Thoracic aorta (tissue), 2 donors: Measurements from ENCODE around the gene CATSPER3. TPM values are rescaled to one million over a fixed set of nuclear protein-coding genes. Genes with fewer than 3 reads are reported as not detected.

Source experiments
- ATAC-seq: fragments of 150-250 bp; one replicate; pipeline ENCODE4 v1.8.0; 2017; ENCODE audit warnings: low read depth; ENCODE audit not compliant: insufficient number of reproducible peaks, low FRiP score
- DNase-seq: peaks from one replicate; pipeline ENCODE4 v3.0.0-alpha.2; 2020; ENCODE audit warnings: low spot score
- H3K27ac ChIP-seq, 2 donors: fragments of 200-600 bp; sonication (generic); 1 replicate in 1 of 2; 2 replicates in 1 of 2; pipeline ENCODE4 v1.5.1; 2016; ENCODE audit warnings: mild to moderate bottlenecking in 2 of 2, moderate library complexity in 2 of 2
- H3K27me3 ChIP-seq: fragments of 200-600 bp; sonication (generic); replicated peaks from 2 replicates; pipeline ENCODE4 v1.6.0; 2016; ENCODE audit warnings: mild to moderate bottlenecking; ENCODE audit not compliant: insufficient read depth
- H3K36me3 ChIP-seq: fragments of 200-600 bp; sonication (generic); one replicate; pipeline ENCODE4 v1.5.1; 2016
- H3K4me1 ChIP-seq, 2 donors: fragments of 200-600 bp; sonication (generic); 1 replicate in 1 of 2; 2 replicates in 1 of 2; pipeline versions ENCODE4 v1.5.1 to v1.6.0; 2016; ENCODE audit warnings: low read depth in 2 of 2, mild to moderate bottlenecking in 1 of 2; ENCODE audit not compliant: control insufficient read depth in 1 of 2
- H3K4me3 ChIP-seq: fragments of 200-600 bp; sonication (generic); 2 replicates; pipeline ENCODE4 v1.5.1; 2016; ENCODE audit warnings: mild to moderate bottlenecking
- H3K9me3 ChIP-seq: fragments of 200-600 bp; sonication (generic); 2 replicates; pipeline ENCODE4 v1.5.1; 2016
- CTCF ChIP-seq: fragments of 200-600 bp; sonication (generic); IDR thresholded peaks from one replicate; pipeline ENCODE4 v1.5.1; 2019; ENCODE audit warnings: antibody characterized with exemption
- total RNA-seq, 2 donors: library from RNA; depleted of rRNA; stranded (reverse); fragments of >200 nt; gene quantifications; one replicate each; pipeline versions ENCODE4 v1.1.0 to v1.2.3, GENCODE V29; 2016

The CATSPER3 gene
- total RNA-seq, 2 donors from 2014 or later: not detected

DNA sequence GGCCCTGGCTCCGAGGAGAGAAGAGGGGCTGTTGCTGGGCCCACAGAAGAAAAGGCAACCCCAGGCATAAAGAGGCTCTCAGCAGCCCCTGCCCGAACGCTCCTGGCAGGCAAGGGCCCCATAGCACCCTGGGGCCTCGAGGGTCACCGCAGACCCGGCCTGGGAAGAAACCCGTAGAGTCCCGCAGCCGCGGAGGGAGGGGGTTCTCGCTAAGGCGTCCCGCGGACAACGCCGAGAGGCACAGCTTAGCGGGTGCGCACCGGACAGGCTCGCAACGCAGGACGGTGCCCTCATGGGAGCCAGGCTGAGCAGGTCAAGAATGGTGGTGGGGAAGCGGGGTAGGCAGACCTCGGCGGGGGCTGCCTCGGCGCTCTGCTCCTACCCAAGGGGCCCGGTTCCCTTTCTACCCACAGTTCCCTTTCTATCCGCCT is 59.6 kb downstream of the CATSPER3 start:
- Histone ChIP-seq H3K9me3 (no peaks in the 10 kb centered on the region), H3K27ac (no peak overlapping the region), H3K36me3 (no peaks in the 10 kb centered on the region), H3K4me3 (no peak overlapping the region), H3K4me1 (peaks cover 2 to 26% of the 10 kb centered on the region in 2 donors), H3K27me3 (peaks cover 31% of the 10 kb centered on the region)
- no peak for ATAC-seq
- TF ChIP-seq CTCF: no peak
- DNase-seq: no peak

DNA sequence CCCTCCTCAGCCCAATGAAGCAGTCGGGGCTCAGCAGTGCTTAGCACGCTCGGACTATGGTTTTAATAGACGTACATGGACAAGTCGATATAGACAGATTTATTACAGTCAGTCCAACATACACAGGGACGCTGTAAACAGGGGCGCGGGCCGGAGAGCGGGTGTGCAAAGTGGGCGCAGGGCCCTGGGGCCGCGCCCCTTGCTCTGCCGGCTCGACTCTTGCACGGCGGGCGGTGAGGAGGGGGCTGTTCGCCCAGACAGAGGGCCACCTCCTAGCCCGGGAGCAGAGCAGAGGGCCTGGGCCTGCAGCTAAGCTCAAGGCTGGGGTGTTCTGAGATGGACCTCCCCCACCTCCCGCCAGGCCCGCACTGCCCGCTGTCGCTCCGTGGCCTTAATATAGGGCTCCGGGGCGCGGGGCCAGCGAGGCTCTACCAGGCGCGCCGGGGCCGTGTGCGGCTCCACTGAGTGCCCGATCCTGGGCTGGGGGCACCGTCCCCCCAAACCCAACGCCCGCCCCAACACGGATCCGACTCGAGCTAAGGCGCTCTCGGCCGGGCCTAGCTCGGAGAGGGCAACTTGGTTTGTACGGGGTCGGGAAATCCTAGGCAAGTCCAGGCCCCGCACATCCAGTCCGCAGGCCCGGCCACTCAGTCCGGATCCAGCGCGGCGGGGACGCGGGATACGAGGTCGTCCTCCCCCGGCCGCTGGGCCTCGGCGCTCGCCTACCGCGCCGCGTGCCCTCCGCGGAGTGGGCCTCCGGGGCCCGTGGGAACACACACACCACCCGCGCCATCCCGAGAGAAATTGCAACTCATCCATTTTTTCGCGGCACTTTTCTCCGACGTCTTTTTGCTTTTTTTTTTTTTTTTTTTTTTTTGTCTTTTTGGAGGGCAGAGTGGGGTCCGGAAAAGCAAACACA is 60.2 kb downstream of the CATSPER3 start:
- TF ChIP-seq CTCF: no peak
- DNase-seq (no peak), ATAC-seq (no peak)
- H3K4me1 ChIP-seq: peaks cover 8 to 32% of the 10 kb centered on the region in 2 donors
- no peaks in the 10 kb centered on the region for H3K9me3 ChIP-seq
- peaks cover 37% of the 10 kb centered on the region for H3K27me3 ChIP-seq
- no peak overlapping the region for H3K27ac ChIP-seq
- H3K4me3 ChIP-seq: no peak overlapping the region
- H3K36me3 ChIP-seq: no peaks in the 10 kb centered on the region

DNA sequence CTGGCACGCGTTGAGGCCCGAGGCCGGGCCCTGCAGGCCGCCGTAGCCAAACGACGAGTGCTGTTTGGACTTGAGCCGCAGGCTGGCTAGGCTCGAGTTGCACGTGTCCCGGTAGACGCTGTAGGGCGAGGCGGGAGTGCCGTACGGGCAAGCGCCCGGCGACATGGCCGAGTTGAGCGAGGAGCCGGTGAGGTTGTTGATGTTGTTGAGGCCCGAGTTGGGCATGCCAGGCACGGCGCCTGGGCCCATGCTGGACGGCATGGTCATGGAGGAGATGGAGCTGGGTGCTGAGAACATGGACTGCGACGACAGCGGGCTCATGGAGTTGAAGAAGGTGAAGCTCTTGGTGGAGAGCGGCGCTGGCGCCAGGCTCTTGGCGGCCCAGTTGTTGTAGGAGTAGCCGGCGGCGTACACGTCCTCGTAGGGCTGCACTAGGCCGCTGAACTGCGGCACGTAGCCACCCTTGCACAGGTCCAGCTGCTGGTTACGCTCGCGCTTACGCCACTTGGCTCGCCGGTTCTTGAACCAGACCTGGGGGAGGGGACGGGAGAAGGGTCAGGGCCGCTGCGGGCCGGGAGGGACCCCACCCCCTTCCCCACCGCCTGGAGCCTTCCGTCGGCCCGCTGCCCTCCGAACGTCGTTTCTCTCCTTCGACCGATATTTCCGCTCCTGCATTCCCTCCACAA is 61.2 kb downstream of the CATSPER3 start:
- no peak for ATAC-seq
- no peak for DNase-seq
- Histone ChIP-seq H3K27me3 (peaks cover 37% of the 10 kb centered on the region), H3K9me3 (no peaks in the 10 kb centered on the region), H3K36me3 (no peaks in the 10 kb centered on the region), H3K4me3 (no peak overlapping the region), H3K27ac (no peak overlapping the region), H3K4me1 (peaks cover 11 to 42% of the 10 kb centered on the region in 2 donors)
- no peak for TF ChIP-seq CTCF

- ATAC-seq (no peak), DNase-seq (no peak)
- Histone ChIP-seq H3K27ac (no peak overlapping the region), H3K27me3 (peaks cover 40% of the 10 kb centered on the region), H3K9me3 (no peaks in the 10 kb centered on the region), H3K36me3 (no peaks in the 10 kb centered on the region), H3K4me1 (peaks cover 11 to 49% of the 10 kb centered on the region in 2 donors), H3K4me3 (no peak overlapping the region)
- TF ChIP-seq CTCF: no peak
Observed at GRCh38 chr5:135029477-135030122, 61.9 kb downstream of the CATSPER3 start.
